NCI-H774 (cell line): ENCODE data around the gene PIGW.

Experiments
- DNase-seq: peaks from one replicate; lab custom pipeline; 2025; lab: John Stamatoyannopoulos, UW

The PIGW gene

GRCh38 chr17:36545465-36546417, 11.0 kb downstream of the PIGW start:
- peak; percentile 99 for DNase-seq

- DNase-seq = no peak
Observed at GRCh38 chr17:36546418-36547093, 11.8 kb downstream of the PIGW start.

- no peak for DNase-seq
Observed at GRCh38 chr17:36547776-36548175, 13.0 kb downstream of the PIGW start.

GRCh38 chr17:36550491-36551417, 16.0 kb downstream of the PIGW start:
- DNase-seq = peak; percentile 29

- DNase-seq = no peak
Observed at GRCh38 chr17:36553459-36553858, 18.7 kb downstream of the PIGW start.

- DNase-seq = no peak
Observed at GRCh38 chr17:36566081-36566480, 31.3 kb downstream of the PIGW start.

GRCh38 chr17:36575028-36575427, 40.2 kb downstream of the PIGW start:
- no peak for DNase-seq

GRCh38 chr17:36576793-36577192, 42.0 kb downstream of the PIGW start:
- no peak for DNase-seq

- no peak for DNase-seq
Observed at GRCh38 chr17:36578671-36579070, 43.9 kb downstream of the PIGW start.

GRCh38 chr17:36583787-36584186, 49.0 kb downstream of the PIGW start:
- no peak for DNase-seq

- no peak for DNase-seq
Observed at GRCh38 chr17:36586138-36586537, 51.4 kb downstream of the PIGW start.
